HK-2 (cell line): ENCODE results near the gene HFM1.
"Not testable (repeated sequence)": the region's sequence is repeated elsewhere in the genome, so short reads cannot be mapped to it uniquely, and the experiment has no call there.

Experiments
- DNase-seq: peaks from one replicate; pipeline ENCODE4 v3.0.0-alpha.2; 2018; ENCODE audit not compliant: unreplicated experiment

HFM1 gene

GRCh38 chr1:91349524-91349923 lies 55.1 kb downstream of the HFM1 start:
- DNase-seq = no peak

GRCh38 chr1:91346824-91347223 lies 57.8 kb downstream of the HFM1 start:
- DNase-seq = no peak

- no peak for DNase-seq
These were observed 59.1 kb downstream of the HFM1 start for GRCh38 chr1:91345395-91346005.

GRCh38 chr1:91338501-91338900 lies 66.1 kb downstream of the HFM1 start:
- no peak for DNase-seq

- DNase-seq = no peak
These were observed 69.0 kb downstream of the HFM1 start for GRCh38 chr1:91335603-91336002.

GRCh38 chr1:91334856-91335255 lies 69.8 kb downstream of the HFM1 start:
- no peak for DNase-seq

GRCh38 chr1:91325456-91325855 lies 79.2 kb downstream of the HFM1 start:
- no peak for DNase-seq

GRCh38 chr1:91314643-91315042 lies 90.0 kb downstream of the HFM1 start:
- no peak for DNase-seq

- DNase-seq = no peak
These were observed 93.0 kb downstream of the HFM1 start for GRCh38 chr1:91311672-91312071.

- no peak for DNase-seq
These were observed 96.1 kb downstream of the HFM1 start for GRCh38 chr1:91308544-91308943.

- no peak for DNase-seq
These were observed 96.7 kb downstream of the HFM1 start for GRCh38 chr1:91307784-91308409.

- DNase-seq = no peak
These were observed 101.5 kb downstream of the HFM1 start for GRCh38 chr1:91303165-91303564.

- not testable (repeated sequence) for DNase-seq
These were observed 115.6 kb downstream of the HFM1 start for GRCh38 chr1:91288843-91289553.

- not testable (repeated sequence) for DNase-seq
These were observed 117.7 kb downstream of the HFM1 start for GRCh38 chr1:91286962-91287317.

GRCh38 chr1:91286259-91286961 lies 118.2 kb downstream of the HFM1 start:
- DNase-seq = not testable (repeated sequence)

GRCh38 chr1:91283421-91283726 lies 121.3 kb downstream of the HFM1 start:
- DNase-seq = no peak

- peak; percentile 35 for DNase-seq
These were observed 121.8 kb downstream of the HFM1 start for GRCh38 chr1:91282695-91283420.

GRCh38 chr1:91281782-91282181 lies 122.9 kb downstream of the HFM1 start:
- DNase-seq = no peak

GRCh38 chr1:91278754-91279153 lies 125.9 kb downstream of the HFM1 start:
- DNase-seq = no peak

- no peak for DNase-seq
These were observed 130.8 kb downstream of the HFM1 start for GRCh38 chr1:91273875-91274274.

- DNase-seq = no peak
These were observed 143.0 kb downstream of the HFM1 start for GRCh38 chr1:91261655-91262054.

GRCh38 chr1:91245435-91245834 lies 159.2 kb downstream of the HFM1 start:
- no peak for DNase-seq
